GM12864 (cell line): Measurements from ENCODE around the gene NQO2.

Experiments used
- DNase-seq: peaks from one replicate; pipeline ENCODE4 v3.0.0-alpha.2; 2011; ENCODE audit warnings: low read depth
- H3K4me3 ChIP-seq: 2 replicates; pipeline ENCODE4 v1.5.1; 2011; ENCODE audit warnings: mild to moderate bottlenecking, low read depth, low read length, control low read depth
- CTCF ChIP-seq: IDR thresholded peaks from 2 replicates; pipeline ENCODE4 v1.5.1; 2011; ENCODE audit warnings: low read depth, mild to moderate bottlenecking, moderate library complexity, low read length, control low read depth, inconsistent platforms; ENCODE audit errors: missing control alignments

Gene NQO2

DNA sequence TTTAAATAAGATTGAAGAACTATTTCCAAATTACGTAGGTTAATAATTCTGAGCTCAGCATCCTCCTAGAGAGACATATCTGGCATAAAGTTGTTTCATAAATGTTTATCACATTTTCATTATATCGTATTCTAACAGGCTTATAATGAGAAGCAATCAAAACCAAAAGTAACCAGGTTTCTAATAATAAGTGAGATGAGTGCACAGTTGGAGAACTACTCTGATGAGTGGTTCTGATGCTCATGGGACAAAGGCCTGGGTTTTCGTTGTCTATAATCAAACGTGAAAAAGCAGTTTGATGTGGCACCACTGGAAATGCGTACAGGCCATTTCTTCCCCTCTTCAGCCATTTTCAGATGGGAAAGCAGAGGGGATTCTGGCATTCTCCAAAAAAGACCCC, 23.6 kb upstream of the NQO2 start:
- TF ChIP-seq CTCF, result no peak
- H3K4me3 ChIP-seq, result no peak overlapping the region
- DNase-seq, result no peak

DNA sequence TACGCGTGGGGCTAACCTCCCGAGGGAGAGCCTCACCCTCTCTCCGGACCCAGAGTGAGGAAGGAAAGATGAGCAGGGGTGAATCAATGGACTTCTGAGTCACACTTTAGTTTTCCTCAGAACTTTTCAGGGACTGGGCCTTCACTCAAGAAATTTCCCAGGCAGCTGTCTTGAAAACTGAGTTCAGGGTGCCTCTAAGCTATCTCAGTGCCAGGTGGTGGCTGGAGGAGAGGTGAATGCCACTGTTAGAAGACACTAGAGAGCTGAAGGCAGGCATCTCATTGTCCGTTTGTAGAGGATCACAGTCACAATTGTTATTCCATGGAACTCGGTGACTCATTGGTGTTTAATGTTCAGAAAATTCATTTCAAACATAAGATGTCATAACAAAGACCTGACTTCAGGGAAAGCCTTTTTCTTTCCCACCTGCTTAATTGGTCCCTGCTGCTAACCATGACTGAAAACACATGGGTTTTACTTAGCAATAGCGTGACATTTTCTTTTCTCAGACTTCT, 23.1 kb upstream of the NQO2 start:
- no peak for TF ChIP-seq CTCF
- no peak overlapping the region for H3K4me3 ChIP-seq
- no peak for DNase-seq

DNA sequence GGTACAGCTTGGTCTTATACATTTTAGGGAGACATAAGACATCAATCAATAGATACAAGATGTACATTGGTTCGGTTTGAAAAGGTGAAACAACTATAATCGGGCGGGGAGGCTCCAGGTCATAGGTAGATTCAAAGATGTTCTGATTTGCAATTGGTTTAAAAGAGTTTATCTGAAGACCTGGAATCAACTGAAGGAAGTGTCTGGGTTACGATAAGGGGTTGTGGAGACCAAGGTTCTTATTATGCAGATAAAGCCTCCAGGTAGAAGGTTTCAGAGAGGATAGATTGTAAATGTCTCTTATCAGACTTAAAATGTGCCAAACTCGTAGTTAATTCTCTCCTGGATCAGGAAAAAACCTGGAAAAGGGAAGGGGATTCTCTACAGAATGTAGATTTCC, 22.4 kb upstream of the NQO2 start:
- H3K4me3 ChIP-seq, result no peak overlapping the region
- no peak for TF ChIP-seq CTCF
- DNase-seq, result no peak

- TF ChIP-seq CTCF, result no peak
- H3K4me3 ChIP-seq, result no peak overlapping the region
- DNase-seq, result no peak
These were observed 21.7 kb upstream of the NQO2 start for GRCh38 chr6:2977799-2978590.

DNA sequence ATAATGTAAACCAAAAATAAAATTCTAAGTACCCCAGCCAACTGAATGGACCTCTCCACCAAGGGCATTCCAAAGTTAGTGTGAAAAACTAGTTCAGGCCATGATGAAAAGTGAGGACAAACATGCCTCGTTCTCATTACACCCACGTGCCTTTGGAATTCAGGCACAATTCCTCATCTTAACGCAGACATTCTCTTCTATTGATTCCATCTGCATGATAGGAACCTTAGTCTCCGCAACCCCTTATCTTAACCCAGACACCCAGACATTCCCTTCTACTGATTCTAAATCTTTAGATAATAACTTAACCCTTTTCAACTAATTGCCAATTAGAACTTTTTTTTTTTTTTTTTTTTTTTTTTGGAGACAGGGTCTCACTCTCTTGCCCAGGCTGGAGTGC, 20.8 kb upstream of the NQO2 start:
- TF ChIP-seq CTCF, result no peak
- no peak for DNase-seq
- no peak overlapping the region for H3K4me3 ChIP-seq

DNA sequence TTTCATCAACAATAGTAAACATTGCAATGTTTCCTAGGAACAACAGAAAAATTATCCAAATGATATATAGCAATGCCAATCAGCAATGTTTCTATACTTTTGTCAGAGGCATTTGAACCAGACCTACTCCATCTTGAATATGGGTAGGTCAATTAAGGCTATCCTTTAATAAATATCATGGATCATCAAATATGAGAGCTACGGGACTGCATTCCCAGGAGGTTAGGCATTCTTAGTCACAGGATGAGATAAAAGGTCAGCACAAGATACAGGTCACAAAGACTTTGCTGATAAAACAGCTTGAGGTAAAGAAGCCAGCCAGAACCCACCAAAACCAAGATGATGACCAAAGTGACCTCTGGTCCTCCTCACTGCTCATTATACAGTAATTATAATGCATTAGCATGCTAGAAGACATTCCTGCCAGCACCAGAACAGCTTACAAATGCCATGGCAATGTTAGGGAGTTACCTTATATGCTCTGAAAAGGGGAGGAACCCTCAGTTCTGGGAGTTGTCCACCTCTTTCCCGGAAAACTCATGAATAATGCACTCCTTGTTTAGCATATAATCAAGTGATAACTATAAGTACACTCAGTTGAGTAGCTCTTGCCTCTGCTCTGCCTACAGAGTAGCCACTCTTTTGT, 19.8 kb upstream of the NQO2 start:
- TF ChIP-seq CTCF, result no peak
- H3K4me3 ChIP-seq, result no peak overlapping the region
- DNase-seq, result no peak
